AG04450 (cell line): ENCODE data around the gene CIRBP. TPM values are rescaled to one million over a fixed set of nuclear protein-coding genes. Genes with fewer than 3 reads are reported as not detected.

Experiments used
- CTCF ChIA-PET: fragments of 300-600, 350-600 bp; formaldehyde crosslinking; extraction: SDS; loops from one replicate; lab custom pipeline; 2022; ENCODE audit warnings: antibody characterized with exemption, inconsistent platforms; lab: Charles Lee
- POLR2A ChIA-PET: fragments of 350-600 bp; formaldehyde crosslinking; extraction: SDS; loops from one replicate; lab custom pipeline; 2021; ENCODE audit warnings: antibody characterized with exemption, inconsistent platforms; lab: Yijun Ruan, JAX
- DNase-seq: peaks from one replicate; pipeline ENCODE4 v3.0.0-alpha.2; 2011; ENCODE audit warnings: low read depth, low spot score
- H3K27ac ChIP-seq: one replicate; pipeline ENCODE4 v1.5.1; 2012; ENCODE audit warnings: low read depth, low read length, control low read depth
- H3K27me3 ChIP-seq: one replicate; pipeline ENCODE4 v1.6.0; 2012; ENCODE audit warnings: low read length; ENCODE audit not compliant: control insufficient read depth, insufficient read depth
- H3K4me3 ChIP-seq: 2 replicates; pipeline ENCODE4 v1.5.1; 2011; ENCODE audit warnings: mild to moderate bottlenecking, low read depth, low read length, control low read depth
- H3K9me3 ChIP-seq: 2 replicates; pipeline ENCODE4 v1.5.1; 2012; ENCODE audit warnings: low read length; ENCODE audit not compliant: control insufficient read depth, insufficient read depth
- CTCF ChIP-seq: IDR thresholded peaks from 2 replicates; pipeline ENCODE4 v1.5.1; 2011; ENCODE audit warnings: low read depth, low read length, control low read depth, inconsistent platforms
- polyA plus RNA-seq: library from polyadenylated mRNA; depleted of rRNA; stranded (reverse); fragments of >200 nt; gene quantifications from 2 replicates; pipeline ENCODE4 v1.2.3, GENCODE V29; 2011

CIRBP gene
- polyA plus RNA-seq, 1 experiment = 269 TPM

GRCh38 chr19:1229924-1230782 is 39.0 kb upstream of the CIRBP start:
- no peaks in the 10 kb centered on the region for H3K27me3 ChIP-seq
- H3K27ac ChIP-seq = no peak overlapping the region
- H3K9me3 ChIP-seq = no peaks in the 10 kb centered on the region; the same call in 1 of the 2 replicates
- no peak for TF ChIP-seq CTCF
- POLR2A ChIA-PET = no interaction called here
- CTCF ChIA-PET = no interaction called here
- H3K4me3 ChIP-seq = no peak overlapping the region
- no peak for DNase-seq

- Histone ChIP-seq H3K9me3 (no peaks in the 10 kb centered on the region; the same call in 1 of the 2 replicates), H3K27me3 (no peaks in the 10 kb centered on the region), H3K27ac (no peak overlapping the region), H3K4me3 (no peak overlapping the region)
- TF ChIP-seq CTCF = no peak
- POLR2A ChIA-PET = no interaction called here
- DNase-seq = no peak
- CTCF ChIA-PET = no interaction called here
These were observed 38.2 kb upstream of the CIRBP start for GRCh38 chr19:1230783-1231489.

GRCh38 chr19:1231729-1232637 is 37.1 kb upstream of the CIRBP start:
- H3K9me3 ChIP-seq = no peaks in the 10 kb centered on the region; the same call in 1 of the 2 replicates
- no peaks in the 10 kb centered on the region for H3K27me3 ChIP-seq
- ChIA-PET CTCF (interaction anchor here (0.8 kb wide), 1 partner anchor 12 kb away, joined by 3 read pairs; no protein-coding TSS in a partner anchor), POLR2A (interaction anchor here (0.7 to 1.4 kb wide), 3 partner anchors 21 to 64 kb away, joined by 3 read pairs; no protein-coding TSS in a partner anchor)
- DNase-seq = no peak
- no peak for TF ChIP-seq CTCF
- H3K4me3 ChIP-seq = no peak overlapping the region
- peak overlapping the region; percentile 11 for H3K27ac ChIP-seq

GRCh38 chr19:1232652-1233072 is 36.5 kb upstream of the CIRBP start:
- ChIA-PET CTCF (interaction anchor here (0.8 kb wide), 1 partner anchor 11 kb away, joined by 3 read pairs; no protein-coding TSS in a partner anchor), POLR2A (interaction anchor here (0.6 to 1.4 kb wide), 3 partner anchors 20 to 123 kb away, joined by 3 to 5 read pairs (median 3); no protein-coding TSS in a partner anchor)
- Histone ChIP-seq H3K9me3 (no peaks in the 10 kb centered on the region; the same call in 1 of the 2 replicates), H3K4me3 (no peak overlapping the region), H3K27me3 (no peaks in the 10 kb centered on the region), H3K27ac (peak overlapping the region; percentile 11)
- no peak for DNase-seq
- no peak for TF ChIP-seq CTCF
